SK-N-MC (cell line): ENCODE measurements around the gene SCLY.

Source experiments
- DNase-seq: peaks from one replicate; pipeline ENCODE4 v3.0.0-alpha.2; 2011; ENCODE audit warnings: low read depth, low spot score
- H3K27ac ChIP-seq: fragments of 200-600 bp; sonication (generic); 2 replicates; pipeline ENCODE4 v1.5.1; 2016; ENCODE audit warnings: mixed run types
- H3K36me3 ChIP-seq: fragments of 200-600 bp; sonication (generic); 2 replicates; pipeline ENCODE4 v1.6.1; 2017; ENCODE audit warnings: antibody characterized with exemption, low read length, mixed read lengths; ENCODE audit not compliant: insufficient read depth
- H3K4me3 ChIP-seq: fragments of 200-600 bp; sonication (generic); 2 replicates; pipeline ENCODE4 v1.5.1; 2016
- H3K9ac ChIP-seq: fragments of 200-600 bp; sonication (generic); 2 replicates; pipeline ENCODE4 v1.8.0; 2017; ENCODE audit warnings: mixed run types, mixed read lengths; ENCODE audit not compliant: insufficient read length
- H3K9me3 ChIP-seq: fragments of 200-600 bp; sonication (generic); 2 replicates; pipeline ENCODE4 v1.6.1; 2017; ENCODE audit warnings: low read depth, mild to moderate bottlenecking, antibody characterized with exemption, low read length, moderate library complexity, mixed read lengths
- EZH2 ChIP-seq: fragments of 200-600 bp; sonication (generic); IDR thresholded peaks from one replicate; pipeline ENCODE4 v1.6.1; 2017; ENCODE audit warnings: antibody characterized with exemption
- FOXP2 ChIP-seq: optimal IDR thresholded peaks from 2 replicates; pipeline ENCODE3; 2011; ENCODE audit warnings: mild to moderate bottlenecking, moderate library complexity; ENCODE audit not compliant: insufficient read depth; ENCODE audit errors: extremely low read length, control extremely low read depth
- POLR2AphosphoS5 ChIP-seq: IDR thresholded peaks from 2 replicates; pipeline ENCODE4 v1.6.1; 2012; ENCODE audit warnings: mild to moderate bottlenecking, low read depth, low read length, borderline replicate concordance

Gene SCLY

GRCh38 chr2:238116298-238117198 lies 55.7 kb downstream of the SCLY start:
- Histone ChIP-seq H3K27ac (no peak overlapping the region), H3K9me3 (0 out of 2 replicates have a peak, but pooled peaks cover 4% of the 10 kb centered on the region), H3K4me3 (no peak overlapping the region), H3K9ac (no peak overlapping the region), H3K36me3 (no peaks in the 10 kb centered on the region)
- TF ChIP-seq EZH2 (no peak), POLR2AphosphoS5 (no peak), FOXP2 (no peak)
- DNase-seq, result no peak

DNA sequence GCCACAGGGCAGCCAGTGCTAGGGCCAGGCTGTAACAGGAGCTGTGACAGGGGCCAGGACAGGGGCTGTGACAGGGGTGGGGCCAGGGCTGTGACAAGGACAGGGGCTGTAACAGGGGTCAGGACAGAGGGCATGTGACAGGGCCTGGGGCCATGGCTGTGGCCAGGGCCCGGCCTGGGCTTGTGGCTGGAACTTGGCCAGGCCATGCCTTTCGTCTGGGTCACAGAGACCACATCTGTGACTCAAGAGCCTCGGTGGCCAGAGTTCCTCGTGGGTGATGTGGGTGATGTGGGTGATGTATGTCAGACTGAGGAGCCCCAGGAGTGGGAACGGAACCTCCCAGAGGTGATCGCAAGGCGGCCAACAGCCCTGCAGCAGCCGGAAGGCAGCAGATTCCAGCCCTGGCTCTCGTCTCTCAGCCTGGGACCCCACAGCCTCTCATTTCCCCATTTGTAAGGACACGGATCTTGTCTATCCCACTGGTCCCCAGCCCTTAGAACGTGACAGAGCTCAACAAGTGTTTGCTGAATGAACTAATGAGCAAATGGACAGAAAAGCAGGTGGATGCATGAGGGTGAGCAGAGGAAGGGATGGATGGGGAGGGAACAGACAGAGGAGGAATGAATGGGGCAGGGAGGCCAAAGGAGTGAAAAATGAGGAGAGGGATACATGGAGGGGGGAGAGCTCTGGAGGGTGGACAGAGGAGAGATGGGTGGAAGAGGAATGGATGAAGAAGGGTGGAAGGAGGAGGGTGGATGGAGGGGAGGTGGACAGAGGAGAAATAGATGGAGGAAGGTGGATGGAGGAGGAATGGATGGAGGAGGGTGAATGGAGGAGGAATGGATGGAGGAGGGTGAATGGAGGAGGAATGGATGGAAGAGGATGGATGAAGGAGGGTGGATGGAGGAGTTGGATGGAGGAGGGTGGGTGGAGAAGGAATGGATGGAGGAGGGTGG lies 56.7 kb downstream of the SCLY start:
- no peak for DNase-seq
- H3K27ac ChIP-seq, result no peak overlapping the region

DNA sequence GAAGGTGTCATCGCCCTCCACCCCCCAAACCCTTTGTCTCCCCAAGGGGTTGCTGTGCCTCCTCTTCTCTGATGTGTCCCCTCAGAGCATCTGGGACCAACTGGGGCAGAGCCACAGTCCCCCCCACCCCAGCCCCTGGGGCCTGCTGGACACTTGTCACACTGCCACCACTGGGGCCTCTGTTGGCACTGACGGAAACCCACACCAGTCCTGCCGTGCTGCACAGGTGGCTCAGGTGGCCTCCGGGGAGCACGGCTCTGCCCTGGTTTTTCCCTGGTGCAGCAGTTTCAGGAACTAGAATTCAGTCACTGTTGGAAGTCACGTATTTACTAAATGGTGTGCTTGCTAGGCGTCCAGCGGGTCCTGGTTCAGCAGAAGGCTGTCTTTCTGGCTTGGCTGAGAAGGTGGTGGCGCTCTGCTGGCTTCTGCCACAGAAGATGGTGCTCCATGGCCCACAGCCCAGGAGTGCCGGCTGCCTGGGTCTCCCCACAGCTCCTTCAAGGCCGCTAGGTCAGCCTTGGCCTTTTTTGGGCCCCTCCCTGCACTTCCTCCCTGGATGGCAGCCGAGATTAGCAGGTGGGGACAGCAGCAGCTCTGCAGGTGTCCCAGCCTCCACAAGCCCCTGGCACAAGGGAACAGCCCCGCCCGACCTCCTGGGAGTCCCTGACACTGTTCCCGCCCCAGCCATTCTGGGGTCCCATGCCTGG lies 59.1 kb downstream of the SCLY start:
- Histone ChIP-seq H3K4me3 (no peak overlapping the region), H3K36me3 (no peaks in the 10 kb centered on the region), H3K9me3 (no peaks in the 10 kb centered on the region), H3K27ac (no peak overlapping the region), H3K9ac (no peak overlapping the region)
- DNase-seq, result no peak
- no peak for TF ChIP-seq FOXP2
- no peak for TF ChIP-seq EZH2
- no peak for TF ChIP-seq POLR2AphosphoS5

More for the DNA sequence above, 56.7 kb downstream of the SCLY start:
- Histone ChIP-seq H3K4me3 (no peak overlapping the region), H3K9me3 (0 out of 2 replicates have a peak, but pooled peaks cover 3% of the 10 kb centered on the region), H3K36me3 (no peaks in the 10 kb centered on the region), H3K9ac (no peak overlapping the region)
- TF ChIP-seq FOXP2, result no peak
- TF ChIP-seq POLR2AphosphoS5, result no peak
- no peak for TF ChIP-seq EZH2

DNA sequence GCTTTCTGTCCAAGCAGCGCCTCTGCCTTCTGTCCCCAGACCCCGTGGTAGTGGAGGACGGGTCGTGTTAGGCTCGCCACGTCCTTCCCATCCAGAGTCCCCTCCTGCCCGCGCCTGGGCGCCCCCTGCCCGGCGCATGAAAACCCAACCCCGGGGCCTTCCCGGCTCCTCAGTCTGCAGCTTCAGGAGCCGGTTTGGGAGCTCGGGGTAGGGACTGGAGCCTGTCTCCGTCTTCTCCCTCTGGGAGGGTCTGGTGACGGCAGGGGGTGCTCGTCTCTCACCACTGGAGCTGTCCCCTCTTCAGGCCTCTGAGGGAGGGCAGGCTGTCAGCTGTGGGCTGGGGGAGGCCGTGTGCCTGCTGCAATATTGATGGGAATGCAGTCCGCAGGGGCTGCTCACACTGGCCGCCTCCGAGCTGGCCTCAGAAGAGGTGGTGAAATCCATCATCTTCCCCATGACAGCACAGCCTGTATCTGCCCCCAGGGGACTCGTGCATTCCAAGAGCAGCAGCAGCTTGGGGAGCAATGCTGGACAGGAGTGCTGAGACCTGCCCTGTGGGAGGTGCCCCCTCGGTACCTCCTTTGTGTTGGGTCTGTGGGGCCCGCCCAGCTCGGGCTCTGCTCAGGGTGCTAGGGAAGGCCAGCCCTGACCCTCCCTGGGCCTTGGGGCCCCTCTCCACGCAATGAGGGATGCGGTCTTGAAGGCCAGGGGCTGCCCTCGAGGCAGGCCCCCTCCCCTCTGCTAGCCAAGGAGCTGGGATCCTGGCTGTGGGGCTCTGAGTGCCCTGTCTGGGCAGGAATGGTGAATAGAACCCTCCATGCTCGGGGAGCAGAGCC lies 59.9 kb downstream of the SCLY start:
- no peak for DNase-seq
- Histone ChIP-seq H3K36me3 (no peaks in the 10 kb centered on the region), H3K27ac (no peak overlapping the region), H3K9ac (no peak overlapping the region), H3K9me3 (no peaks in the 10 kb centered on the region), H3K4me3 (no peak overlapping the region)
- no peak for TF ChIP-seq FOXP2
- no peak for TF ChIP-seq POLR2AphosphoS5
- TF ChIP-seq EZH2, result no peak

GRCh38 chr2:238121511-238122286 lies 60.9 kb downstream of the SCLY start:
- no peaks in the 10 kb centered on the region for H3K9me3 ChIP-seq
- DNase-seq, result no peak
- TF ChIP-seq FOXP2 (no peak), EZH2 (no peak), POLR2AphosphoS5 (no peak)

GRCh38 chr2:238122287-238123217 lies 61.8 kb downstream of the SCLY start:
- no peak for TF ChIP-seq EZH2
- TF ChIP-seq FOXP2, result no peak
- TF ChIP-seq POLR2AphosphoS5, result no peak
- H3K9ac ChIP-seq, result no peak overlapping the region
- 0 out of 2 replicates have a peak, but pooled peaks cover 3% of the 10 kb centered on the region for H3K9me3 ChIP-seq
- H3K36me3 ChIP-seq, result no peaks in the 10 kb centered on the region
- DNase-seq, result no peak
- H3K4me3 ChIP-seq, result no peak overlapping the region
- no peak overlapping the region for H3K27ac ChIP-seq

More at GRCh38 chr2:238121511-238122286, 60.9 kb downstream of the SCLY start:
- H3K9ac ChIP-seq, result no peak overlapping the region
- no peak overlapping the region for H3K4me3 ChIP-seq
- no peaks in the 10 kb centered on the region for H3K36me3 ChIP-seq
- H3K27ac ChIP-seq, result no peak overlapping the region
